HG03342 (cell line): ENCODE data around the gene COL4A6.

ENCODE experiments used
- ATAC-seq: cut with Tn5 transposase; IDR thresholded peaks from one replicate; pipeline ENCODE4 v1.9.1; 2021; ENCODE audit warnings: mild to moderate bottlenecking, moderate library complexity; ENCODE audit not compliant: unreplicated experiment

The COL4A6 gene

GRCh38 chrX:108332281-108332680, 105.9 kb downstream of the COL4A6 start:
- ATAC-seq: no peak

- ATAC-seq: no peak
Measured at GRCh38 chrX:108331126-108331909, 106.9 kb downstream of the COL4A6 start.

GRCh38 chrX:108323751-108324150, 114.5 kb downstream of the COL4A6 start:
- ATAC-seq: no peak

- no peak for ATAC-seq
Measured at GRCh38 chrX:108322234-108322633, 116.0 kb downstream of the COL4A6 start.

GRCh38 chrX:108316456-108316855, 121.8 kb downstream of the COL4A6 start:
- no peak for ATAC-seq

- no peak for ATAC-seq
Measured at GRCh38 chrX:108313669-108314068, 124.6 kb downstream of the COL4A6 start.

- ATAC-seq: no peak
Measured at GRCh38 chrX:108312957-108313356, 125.3 kb downstream of the COL4A6 start.

- ATAC-seq: no peak
Measured at GRCh38 chrX:108312011-108312410, 126.2 kb downstream of the COL4A6 start.

- ATAC-seq: no peak
Measured at GRCh38 chrX:108310506-108310905, 127.7 kb downstream of the COL4A6 start.

GRCh38 chrX:108309144-108309543, 129.1 kb downstream of the COL4A6 start:
- no peak for ATAC-seq

GRCh38 chrX:108307132-108308085, 130.8 kb downstream of the COL4A6 start:
- no peak for ATAC-seq

- ATAC-seq: no peak
Measured at GRCh38 chrX:108306086-108306485, 132.1 kb downstream of the COL4A6 start.

- no peak for ATAC-seq
Measured at GRCh38 chrX:108304757-108305156, 133.5 kb downstream of the COL4A6 start.

- ATAC-seq: no peak
Measured at GRCh38 chrX:108304210-108304609, 134.0 kb downstream of the COL4A6 start.

GRCh38 chrX:108303682-108304081, 134.5 kb downstream of the COL4A6 start:
- no peak for ATAC-seq

GRCh38 chrX:108299704-108300103, 138.5 kb downstream of the COL4A6 start:
- ATAC-seq: peak; percentile 16

GRCh38 chrX:108299101-108299591, 139.1 kb downstream of the COL4A6 start:
- peak; percentile 68 for ATAC-seq

- ATAC-seq: no peak
Measured at GRCh38 chrX:108298165-108298602, 140.0 kb downstream of the COL4A6 start.

GRCh38 chrX:108297290-108297689, 140.9 kb downstream of the COL4A6 start:
- ATAC-seq: no peak

- ATAC-seq: no peak
Measured at GRCh38 chrX:108292053-108292452, 146.2 kb downstream of the COL4A6 start.

GRCh38 chrX:108285918-108286317, 152.3 kb downstream of the COL4A6 start:
- ATAC-seq: no peak

- ATAC-seq: no peak
Measured at GRCh38 chrX:108285356-108285755, 152.9 kb downstream of the COL4A6 start.
